GM20431 (cell line): ENCODE results near the gene RFNG.

ENCODE experiments used
- in situ Hi-C: fragments of 300-500 bp; cut with MseI, MboI; formaldehyde crosslinking; loops from one replicate; pipeline ENCODE4 v1.15.0; 2020; ENCODE audit warnings: low sequenced_read_pairs; ENCODE audit not compliant: unreplicated experiment

RFNG gene

DNA sequence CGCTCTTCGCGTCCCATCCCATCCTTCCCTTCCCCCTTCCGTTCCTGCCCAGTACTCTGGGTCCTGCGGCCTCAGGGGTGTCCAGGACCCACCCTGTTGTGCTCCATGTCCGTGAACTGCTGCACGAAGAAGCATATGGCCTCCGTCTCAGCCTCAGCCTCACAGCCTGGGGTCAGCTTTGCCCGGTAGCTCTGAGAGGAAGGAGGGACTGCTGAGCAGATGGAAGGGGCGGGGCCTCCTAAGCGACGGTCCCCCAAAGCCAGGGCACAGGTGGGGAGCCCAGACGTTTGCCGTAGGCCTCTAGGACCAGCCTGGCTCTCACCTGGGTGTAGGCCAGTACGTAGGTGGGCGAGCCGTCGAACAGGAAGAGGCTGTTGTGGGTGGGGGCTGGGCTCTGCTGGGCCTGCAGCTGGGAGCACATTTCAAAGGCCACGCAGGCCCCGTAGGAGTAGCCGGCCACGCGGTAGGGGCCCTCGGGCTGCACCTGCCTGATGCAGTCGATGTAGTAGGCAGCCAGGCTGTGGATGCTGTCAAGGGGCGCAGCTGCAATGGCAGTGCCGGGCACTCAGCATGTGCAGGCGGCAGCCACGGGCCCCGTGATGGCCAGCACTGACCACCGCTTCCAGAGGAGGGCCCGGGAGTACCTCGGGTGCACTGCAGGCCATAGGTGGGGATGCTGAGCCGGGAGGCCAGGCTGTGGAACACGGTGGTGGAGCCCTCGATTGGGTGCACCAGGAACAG lies 28.6 kb upstream of the RFNG start:
- in situ Hi-C loops, result no loop called here

DNA sequence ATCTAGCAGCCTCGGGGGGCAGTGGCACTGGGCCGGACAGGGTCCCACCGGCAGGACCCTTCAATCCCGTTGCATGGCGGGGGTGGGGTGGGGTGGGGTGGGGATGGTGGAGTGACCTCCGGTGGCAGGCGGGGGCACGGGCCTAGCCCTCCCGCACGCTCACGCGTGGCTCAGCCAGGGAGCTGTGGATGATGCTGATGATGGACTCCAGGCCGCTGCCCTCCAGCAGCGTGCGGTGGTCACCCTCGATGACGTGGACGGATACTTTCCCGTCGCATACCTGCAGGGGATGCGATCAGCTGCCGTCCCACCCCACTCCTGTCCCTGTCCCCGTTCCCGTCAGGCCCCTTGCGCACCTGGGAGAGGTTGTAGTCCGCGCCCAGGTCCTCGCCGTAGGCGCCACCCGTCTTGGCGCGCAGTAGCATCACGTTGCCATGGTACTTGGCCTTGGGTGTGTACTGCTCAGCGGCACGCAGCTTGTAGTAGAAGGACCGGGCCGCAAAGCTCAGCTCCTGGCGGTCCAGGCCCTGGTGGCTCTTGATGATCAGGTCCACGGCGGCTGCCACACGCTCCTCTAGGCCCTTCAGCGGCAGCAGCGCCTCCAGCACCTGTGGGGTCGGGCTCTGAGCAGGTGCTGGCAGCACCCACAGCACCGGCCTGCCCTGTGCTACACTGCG lies 27.5 kb upstream of the RFNG start:
- in situ Hi-C loops, result no loop called here

DNA sequence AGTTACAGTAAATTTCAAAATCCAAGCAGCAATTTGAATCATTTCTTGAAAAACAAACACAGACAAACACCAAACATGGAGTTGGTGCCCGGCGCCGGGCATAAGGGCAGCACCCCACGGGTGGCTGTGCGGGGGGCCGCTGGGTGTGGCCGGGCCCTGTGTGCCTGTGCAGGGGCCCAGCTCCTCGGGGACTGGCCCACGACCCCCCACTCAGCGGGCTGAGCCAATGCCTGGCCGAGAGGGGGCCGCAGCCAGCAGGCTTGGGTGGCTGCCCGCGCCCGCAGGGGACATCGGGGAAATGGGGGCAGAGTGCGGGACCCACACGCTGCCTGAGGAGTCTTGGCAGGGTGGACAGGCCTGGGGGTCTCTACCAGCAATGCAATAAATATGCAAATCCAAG lies 26.8 kb upstream of the RFNG start:
- in situ Hi-C loops, result no loop called here

DNA sequence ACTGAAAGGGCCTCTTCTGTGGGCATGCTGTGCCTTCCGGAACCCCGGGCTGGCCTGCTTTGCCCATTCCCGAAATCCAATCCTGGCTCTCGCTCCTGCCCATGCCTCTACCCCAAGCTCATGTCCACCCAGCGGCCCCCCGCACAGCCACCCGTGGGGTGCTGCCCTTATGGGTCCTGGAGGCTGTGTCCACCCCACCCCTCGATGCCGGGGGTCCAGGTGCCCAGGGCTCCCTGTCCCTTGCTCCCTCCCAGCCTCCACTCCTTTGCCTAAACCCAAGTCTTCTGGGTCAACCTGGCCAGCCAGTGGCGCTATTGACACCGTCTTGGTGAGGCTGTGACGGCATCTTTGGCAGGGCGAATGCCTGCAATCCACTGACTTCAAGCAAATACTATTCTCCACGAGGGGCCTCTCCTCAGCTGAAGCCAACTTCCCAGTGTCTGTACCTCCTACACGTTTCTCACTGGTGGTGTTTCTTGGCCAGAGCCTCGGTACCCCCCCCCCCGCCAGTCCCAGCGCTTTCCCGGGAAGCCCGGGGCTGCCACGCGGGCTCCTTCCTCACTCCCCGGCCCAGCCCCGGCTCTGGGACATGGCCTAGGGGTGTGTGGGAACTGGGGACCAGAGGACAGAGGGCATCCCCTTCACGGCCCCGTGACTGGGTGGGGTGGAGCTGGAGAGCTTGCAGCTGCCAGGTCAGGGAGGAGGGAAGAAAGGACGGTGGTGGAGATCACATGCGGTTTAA lies 26.2 kb upstream of the RFNG start:
- in situ Hi-C loops, result no loop called here

DNA sequence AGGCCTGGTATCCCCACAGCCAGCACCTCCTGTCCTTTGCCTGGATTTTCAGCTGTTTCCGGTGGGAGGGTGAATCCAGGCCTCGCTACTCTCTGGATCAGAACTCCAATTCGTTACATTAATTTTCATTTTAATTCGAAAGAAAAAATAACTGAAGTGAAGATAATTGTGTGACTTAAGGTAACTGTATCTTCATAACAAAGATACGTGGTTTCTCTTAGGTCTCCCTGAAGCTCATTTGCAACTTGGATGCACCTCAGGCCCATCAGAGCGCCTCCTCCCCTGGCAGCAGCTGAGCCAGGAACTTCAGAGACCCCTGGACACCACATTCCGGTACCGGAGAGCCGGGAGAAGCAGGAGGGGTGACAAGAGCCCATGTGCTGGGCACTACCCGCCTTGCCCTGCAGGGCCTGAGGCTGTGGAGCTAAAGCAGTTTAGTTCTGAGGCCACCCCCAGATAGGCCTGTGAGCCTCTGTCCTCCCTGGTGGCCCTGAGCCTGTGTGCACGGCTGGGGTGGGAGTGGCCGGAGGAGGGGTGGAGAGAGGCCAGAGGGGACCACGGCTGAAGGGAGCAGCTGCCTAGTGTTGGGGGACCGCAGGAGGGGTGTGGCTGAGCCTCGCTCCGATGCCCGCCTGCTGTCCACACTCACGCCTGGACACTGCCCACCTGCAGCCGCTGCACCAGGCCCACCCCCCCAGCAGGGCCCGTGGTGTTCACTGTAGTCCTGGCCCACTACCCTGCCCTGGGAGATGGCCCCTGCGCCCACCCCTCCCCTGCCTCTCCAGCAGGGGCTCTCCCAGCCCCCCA lies 25.4 kb upstream of the RFNG start:
- in situ Hi-C loops, result no loop called here

DNA sequence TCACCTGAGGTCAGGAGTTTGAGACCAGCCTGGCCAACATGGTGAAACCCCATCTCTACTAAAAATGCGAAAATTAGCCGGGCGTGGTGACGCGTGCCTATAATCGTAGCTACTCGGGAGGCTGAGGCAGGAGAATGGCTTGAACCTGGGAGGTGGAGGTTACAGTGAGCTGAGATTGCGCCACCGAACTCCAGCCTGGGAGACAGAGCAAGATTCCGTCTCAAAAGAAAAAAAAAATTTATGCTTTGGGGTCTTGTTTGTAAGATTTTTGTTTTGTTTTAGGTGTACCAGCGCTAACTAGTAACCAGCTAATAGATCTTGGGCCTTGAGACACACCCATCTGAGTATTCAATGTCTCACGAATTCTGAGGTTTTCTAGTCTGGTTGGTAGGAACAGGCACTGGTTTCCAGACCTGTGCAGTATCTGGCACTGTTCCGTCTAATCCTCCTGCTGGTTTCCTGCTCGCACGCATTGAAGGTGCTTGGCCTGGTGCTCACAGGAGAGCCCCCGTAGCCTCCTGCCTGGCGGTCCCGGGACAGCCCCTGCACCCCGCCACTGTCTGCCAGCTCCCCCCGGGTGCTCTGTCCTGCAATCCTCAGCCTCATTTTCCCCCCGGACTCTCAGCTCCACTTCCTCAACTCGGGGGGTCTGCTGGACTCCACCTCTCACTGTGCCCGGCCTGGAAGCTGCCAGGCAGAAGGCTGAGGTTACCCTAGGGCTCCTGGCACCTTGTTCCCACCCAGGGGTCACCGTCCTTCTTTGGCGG lies 24.6 kb upstream of the RFNG start:
- in situ Hi-C loops, result no loop called here

DNA sequence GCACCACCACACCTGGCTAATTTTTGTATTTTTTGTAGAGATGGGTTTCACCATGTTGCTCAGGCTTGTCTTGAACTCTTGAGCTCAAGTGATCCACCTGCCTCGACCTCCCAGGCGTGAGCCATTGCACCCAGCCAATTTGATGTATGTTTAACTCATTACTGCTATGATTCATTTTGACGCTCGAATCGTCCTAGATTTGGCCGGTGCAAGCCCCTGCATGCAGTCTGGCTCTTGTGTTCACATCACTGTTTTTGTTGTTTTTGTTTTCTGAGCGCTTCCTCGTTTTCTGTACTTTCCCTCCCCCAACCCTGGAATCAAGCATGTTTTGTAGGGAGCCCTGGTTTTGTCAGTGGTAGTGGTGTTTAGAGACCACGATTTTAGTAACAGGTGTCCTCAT lies 21.8 kb upstream of the RFNG start:
- in situ Hi-C loops, result no loop called here

DNA sequence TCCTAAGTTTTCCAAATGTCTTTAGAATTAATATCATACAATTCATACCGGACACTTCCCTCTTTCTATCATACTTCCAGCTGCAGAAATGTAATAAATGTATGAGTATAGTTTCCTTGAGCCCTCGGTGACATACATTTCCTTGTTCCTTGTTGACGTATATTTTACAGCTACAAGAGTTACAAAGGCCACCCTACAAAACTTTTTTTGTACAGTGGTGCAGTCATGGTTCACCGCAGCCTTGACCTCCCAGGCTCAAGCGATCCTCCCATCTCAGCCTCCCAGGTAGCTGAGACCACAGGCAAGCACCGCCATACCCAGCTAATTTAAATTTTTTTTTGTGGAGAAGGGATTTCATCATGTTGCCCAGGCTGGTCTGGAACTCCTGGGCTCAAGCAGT lies 21.2 kb upstream of the RFNG start:
- in situ Hi-C loops, result no loop called here

DNA sequence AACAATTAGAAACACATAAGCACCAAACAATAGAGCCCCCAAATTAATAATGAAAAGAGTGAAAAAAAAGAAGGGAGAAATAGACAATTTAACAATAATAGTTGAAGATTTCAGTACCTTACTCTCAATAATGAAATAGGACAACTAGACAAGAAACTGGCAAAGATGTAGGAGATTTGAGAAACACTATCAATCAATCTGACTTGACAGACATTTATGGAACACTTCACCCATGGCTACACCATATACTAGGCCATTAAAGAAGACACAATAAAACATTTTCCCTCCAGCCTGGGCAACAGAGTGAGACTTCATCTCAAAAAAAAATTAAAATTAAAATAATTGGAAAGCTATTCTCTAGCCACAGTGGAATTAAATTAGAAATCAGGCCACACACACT lies 19.0 kb upstream of the RFNG start:
- in situ Hi-C loops, result no loop called here

DNA sequence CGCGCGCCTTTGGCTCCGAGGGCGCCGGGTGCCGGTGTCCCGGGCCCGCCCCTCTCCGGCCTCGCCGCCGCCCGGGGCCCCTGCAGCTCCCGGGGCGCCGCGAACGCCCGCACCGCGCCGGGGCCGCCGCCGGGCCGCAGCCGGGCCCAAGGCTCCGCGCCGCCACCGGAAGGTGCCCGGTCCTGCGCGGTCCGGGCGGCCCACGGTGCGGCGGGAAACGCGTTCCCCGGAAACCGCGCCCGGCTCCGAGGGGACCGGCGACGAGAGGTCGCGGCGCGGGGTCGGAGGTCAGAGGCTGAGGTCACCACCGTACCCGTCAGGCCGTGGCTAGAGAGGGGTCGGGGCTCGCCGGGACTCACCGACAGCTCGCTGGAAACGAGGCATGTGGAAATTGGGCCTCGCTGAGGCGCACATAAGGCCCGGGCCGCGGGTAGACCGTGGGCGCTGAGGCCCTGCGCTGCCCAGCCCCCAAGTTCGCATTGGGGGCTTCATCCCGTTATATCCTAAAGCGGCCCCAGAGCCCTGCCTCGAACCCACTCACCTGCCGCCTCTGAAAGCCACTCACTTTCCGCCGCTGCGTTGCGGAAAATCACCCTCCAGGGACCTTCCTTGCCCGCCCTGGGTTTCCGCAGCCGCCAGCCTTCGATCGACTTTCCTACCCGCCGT lies 14.2 kb upstream of the RFNG start, which contains the start of gene DUS1L:
TSS of gene DUS1L (minus strand) at position 167 of the 666 bp plus-strand sequence. CDS start 745 bp downstream, outside the sequence.
- in situ Hi-C loops, result no loop called here

DNA sequence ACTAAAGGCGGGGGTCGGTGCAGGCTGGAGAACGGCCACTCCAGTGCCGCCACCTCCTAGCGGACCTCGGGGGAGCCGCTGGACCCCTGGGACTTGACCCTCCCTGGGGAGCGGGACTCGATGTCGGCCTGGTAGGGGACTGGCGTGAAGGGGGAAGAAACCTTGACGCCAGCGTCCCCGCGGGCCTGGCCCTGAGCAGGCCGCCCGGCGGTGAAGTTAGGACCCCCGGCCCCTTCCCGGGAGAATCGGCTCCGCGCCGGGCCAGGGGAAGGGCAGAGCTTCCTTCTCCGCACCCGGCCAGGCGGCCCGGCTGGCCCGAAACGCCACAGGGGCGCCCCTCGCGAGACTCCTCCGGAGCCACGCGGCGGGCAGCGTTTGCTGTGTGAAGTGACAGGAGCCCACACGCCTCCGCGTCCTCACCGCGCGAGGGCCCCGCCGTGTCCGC lies 13.6 kb upstream of the RFNG start:
- in situ Hi-C loops, result no loop called here

DNA sequence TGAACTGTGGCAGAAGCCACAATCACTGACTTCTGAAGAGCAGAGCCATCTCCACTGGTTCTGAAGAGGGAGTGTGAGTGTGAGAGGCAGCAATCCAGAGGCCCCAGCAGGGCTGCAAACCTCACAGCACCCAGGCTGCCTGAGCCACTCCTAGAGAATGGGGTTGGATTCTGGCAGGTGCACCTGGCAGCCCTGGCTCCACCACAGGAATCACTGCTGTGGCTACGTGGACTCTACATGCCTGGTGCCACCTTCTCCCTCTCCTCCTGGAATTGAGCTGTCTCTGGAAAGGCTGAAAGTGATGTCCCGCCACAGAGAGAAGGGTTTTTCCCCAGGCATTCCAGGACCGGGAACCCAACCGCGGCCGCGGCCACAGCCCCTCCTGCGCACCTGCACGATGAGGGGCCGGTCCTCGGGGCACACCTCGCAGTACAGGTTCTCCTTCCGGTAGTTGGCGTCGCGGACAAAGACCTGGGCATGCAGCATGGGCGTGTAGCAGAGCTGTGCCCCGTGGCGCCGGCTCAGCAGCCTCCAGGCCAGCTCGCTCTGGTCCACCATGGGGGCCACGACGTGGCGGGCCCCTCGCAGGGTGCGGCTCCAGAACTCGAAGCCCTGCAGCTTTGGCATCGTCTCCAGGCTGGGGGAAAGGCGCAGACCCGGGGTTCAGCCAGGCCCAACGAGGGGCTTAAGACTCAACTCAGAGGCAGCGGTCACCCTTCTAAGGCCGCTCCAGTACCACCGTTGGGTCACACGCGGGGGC lies 13.0 kb upstream of the RFNG start:
- in situ Hi-C loops, result no loop called here

DNA sequence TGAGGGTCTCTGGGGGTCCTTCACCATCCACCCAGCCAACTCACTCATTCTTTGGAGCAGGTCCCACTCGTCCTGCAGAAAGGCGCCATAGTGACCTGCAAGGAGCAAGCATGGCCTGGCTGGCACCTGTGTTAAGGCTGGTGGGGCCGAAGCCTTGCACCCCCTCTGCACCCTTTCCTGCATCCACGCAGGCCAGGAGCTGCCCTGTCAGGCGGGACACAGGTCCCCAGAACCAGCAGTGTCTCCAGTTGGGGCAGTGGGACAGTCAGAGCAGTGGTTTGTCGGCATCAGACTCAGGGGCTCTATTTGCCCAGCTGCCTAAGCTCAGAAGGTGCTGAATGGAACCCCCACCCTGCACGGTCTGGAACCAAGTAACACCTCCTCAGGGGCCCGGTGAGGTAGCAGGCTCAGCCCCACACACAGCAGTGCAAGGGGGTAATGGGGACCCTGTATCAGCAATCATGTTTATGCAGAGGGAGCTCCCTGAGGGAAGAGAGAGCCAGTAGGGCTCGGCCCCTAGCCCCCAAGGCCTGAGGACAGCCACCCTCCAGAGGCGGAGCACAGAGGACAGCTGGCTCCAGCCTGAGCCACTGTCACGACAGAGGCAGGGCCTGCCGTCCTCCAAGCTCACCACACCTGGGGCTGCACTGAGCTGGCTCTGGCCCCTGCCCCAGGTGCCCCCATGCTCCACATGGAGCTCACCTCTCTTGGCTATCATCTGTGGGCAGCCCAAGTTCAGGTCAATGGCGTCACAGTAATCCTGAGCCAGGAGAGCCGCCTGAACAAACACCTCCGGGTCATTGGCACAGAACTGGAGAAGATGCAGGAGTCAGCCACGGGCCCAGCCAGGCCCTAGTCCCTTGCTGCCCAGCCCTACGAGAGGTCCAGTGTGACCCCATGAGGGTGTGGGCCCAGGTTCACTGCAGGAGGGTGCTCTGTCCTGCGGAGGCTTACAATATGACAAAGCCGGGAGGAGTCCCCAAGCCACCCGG lies 12.1 kb upstream of the RFNG start:
- in situ Hi-C loops, result no loop called here

DNA sequence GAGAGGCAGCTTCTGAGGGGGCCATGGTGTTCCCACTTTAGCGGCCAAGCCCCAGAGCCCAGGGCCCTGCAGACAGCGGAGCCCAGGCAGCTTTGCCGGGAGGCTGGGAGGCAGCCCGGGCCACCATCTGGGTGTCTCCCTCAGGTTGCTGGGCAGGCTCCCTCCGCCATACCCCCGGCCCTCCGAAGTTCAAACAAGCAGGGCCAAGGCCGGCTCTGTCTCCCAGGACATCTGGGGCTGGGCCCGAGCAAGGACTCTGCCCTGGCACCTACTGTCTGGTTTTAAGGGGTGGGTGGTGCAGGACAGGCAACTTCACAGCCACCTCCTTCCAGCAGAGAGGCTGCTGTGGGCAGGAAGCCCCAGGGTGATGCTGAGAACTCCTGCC lies 11.4 kb upstream of the RFNG start:
- in situ Hi-C loops, result no loop called here

DNA sequence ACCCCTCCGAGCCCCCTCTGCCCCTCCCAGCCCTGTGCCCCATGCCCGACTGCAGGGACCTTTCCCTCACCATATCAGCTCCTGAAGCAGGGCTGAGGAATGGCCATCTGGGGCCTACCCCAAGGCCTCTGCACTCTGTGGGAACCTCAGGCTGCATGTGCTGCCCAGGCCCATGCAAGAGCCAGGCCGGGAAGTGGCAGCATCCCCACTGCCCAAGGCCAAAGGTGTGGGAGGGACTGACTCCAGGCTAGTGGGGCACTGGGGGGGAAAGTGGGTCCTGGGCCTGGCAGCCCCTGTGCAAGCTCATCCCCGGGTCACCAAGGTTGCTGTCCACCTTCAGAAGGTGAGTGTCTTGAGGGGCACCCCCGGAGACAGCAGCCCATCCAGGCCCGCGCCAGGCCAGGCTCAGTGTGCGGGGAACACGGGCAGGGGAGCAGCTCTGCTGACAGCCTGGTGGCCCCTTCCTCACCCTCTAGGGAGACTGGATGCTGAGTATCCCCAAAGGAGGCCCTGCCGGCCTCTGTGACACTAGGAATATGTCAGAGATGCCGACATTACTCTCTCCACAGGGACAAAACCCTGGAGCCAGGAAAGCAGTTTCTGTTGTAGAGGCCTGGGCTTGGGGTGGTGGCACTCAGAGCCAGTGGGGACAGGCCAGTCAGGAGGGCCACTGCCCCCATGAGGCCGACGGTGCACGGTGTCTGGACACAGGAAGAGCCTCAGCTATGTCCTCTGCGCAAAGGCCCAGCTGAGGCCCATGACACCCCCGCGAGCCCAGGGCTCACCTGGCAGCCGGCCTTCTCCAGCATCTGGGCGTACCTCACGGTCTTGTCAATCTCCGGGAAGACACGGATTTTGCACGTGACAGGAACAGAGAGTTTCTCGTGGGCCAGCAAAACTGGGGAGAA lies 10.7 kb upstream of the RFNG start:
- in situ Hi-C loops, result no loop called here
